Smooth muscle cell of the brain vasculature (primary cell): ENCODE measurements around the gene FGD3.
"Not testable (repeated sequence)": the region's sequence is repeated elsewhere in the genome, so short reads cannot be mapped to it uniquely, and the experiment has no call there.

Experiments
- DNase-seq: peaks from one replicate; pipeline ENCODE4 v3.0.0-alpha.2; 2012; ENCODE audit warnings: low read depth, low spot score

Gene FGD3

GRCh38 chr9:93005876-93006275 is 58.6 kb downstream of the FGD3 start:
- DNase-seq = no peak

DNA sequence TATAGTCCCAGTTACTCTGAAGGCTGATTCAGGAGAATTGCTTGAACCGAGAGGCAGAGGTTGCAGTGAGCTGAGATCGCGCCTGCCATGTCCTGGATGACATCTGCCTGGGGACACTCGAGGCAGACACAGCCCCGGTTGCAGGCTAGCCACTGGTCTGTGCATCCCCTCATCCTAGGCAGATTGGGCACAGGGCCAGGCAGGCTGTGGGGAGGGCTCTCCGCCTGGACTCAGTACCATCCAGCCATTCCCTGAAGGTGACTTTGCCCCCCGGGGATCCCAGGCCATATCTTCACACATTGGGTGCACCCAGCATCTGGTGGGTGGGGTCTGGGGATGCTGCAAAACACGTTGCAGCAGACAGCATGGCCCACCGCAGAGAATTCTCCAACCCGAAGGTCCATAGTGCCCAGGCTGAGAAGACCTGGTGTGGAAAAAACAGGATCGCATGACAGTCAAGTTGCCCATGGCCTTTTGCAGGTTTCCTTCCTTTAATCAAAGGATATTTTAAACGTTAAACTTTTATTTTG is 60.3 kb downstream of the FGD3 start:
- DNase-seq = no peak

DNA sequence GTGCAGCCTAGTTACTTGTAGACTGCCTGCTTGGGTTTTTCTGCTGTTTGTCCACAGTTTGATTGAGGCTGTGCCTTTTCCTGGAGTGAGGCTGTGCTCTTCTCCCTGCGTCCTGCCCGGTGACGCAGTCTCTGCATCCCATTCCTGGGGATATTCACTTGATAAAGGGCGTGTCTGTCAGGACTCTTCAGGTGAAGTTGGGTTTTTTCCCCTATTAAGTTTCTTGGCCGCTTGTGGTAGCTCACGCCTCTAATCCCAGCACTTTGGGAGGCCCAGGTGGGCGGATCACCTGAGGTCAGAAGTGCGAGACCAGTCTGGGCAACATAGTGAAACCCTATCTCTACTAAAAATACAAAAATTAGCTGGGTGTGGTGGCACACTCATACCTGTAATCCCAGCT is 61.1 kb downstream of the FGD3 start:
- DNase-seq = no peak

DNA sequence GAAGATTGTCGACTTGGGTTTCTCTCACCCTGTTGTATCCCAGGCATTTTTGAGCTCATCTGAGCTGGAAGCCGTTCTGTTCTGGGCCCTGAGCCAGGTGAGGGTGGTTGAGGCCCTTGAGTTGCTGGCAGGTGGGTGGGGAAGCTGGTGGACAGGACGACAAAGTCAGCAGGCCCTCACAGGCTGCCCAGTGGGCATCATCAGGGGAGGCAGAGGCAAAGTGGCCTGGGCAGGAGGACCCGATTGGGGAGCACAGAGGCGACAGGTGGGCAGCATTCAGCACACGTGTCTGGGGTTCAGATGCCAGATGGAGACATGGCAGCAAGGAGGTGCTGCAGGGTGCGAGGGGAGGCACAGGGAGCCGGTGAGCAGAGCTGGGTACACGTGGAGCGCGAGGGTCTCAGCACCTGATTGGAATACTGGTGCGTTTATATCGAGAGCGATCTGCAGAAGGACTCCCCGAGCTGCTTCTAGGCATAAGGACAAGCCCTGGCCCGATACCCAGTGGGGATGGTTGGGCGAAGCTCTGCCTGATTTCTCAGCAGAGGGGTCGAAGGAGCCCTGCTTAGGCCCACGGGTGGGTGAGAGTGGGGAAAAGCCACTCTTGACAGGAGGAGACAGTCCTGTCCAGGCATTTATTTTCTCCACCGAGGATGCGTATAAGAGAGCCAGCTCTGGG is 62.2 kb downstream of the FGD3 start:
- no peak for DNase-seq

GRCh38 chr9:93010056-93010455 is 62.7 kb downstream of the FGD3 start:
- DNase-seq = no peak

- DNase-seq = no peak
These were observed 63.4 kb downstream of the FGD3 start for GRCh38 chr9:93010704-93011103.

GRCh38 chr9:93011114-93011513 is 63.8 kb downstream of the FGD3 start:
- no peak for DNase-seq

DNA sequence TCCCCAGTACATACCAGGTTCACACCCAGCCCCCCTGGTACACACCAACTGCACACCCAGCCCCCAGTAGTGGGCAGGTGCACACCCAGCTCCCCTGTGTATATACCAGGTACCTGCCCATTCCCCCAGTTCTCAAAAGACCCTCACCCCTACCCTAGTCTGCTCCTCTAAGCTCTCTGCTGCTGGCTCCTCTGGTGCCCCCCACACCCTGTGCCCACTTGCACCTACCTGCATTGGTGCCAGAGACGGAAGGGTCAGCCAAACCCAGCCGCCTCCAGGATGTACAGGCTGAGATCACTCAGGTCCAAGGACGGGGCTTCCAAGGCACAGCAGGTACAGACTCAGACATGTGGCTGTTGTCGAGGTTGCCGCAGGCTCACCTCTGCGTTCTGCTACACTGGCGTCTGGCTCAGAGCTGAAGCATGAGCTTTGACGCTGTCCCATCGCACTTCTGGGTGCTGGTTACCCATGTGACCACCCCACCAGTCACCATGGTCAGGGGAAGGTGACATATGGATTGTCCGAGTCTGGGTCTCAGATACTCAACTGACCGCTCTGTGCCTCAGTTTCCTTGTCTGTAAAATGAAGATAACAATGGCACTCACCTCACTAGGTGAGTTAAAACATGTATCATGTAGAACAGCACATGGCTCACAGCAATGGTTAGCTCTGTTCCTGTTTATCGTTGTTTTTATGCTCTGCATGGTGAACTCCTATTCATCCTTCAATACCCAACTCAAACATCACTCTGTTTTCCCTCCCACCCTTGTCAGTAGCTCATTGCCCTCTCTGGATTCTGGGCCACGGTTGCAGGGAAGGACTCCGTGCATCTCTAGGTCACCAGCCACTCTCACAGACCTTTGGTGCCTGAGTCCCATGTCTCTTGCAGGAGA is 65.9 kb downstream of the FGD3 start:
- DNase-seq = no peak

DNA sequence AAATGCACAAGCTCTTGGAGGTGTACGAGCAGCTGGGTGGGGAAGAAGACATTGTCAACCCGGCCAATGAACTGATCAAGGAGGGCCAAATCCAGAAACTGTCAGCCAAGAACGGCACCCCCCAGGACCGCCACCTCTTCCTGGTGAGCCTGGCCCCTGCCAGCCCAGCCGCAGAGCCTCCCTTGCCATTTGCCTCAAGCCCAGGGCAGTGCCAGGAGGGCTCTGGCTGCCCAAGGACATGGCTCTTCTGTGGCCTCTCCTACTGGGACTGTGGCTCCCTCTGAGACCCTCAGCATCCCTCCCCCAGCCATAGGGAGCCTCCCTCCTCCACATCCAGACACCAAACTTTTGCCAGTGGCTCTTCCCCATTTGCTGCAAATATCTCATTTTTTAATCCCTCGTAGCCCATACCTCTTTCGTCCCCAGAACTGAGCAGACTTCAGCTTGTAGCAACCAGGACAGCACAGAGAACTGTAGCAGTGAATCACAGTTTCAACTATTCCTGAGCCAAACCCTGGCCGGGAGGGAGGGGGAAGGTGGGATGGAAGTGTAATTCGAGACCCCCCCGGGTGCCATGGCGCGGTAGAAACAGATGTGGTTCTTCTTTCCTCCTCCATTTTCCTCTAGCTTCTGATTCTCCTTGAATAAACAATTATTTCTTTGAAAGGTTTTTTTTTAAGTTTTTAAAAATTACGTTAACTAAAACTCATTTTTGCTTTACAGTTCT is 66.7 kb downstream of the FGD3 start:
- DNase-seq = no peak

DNA sequence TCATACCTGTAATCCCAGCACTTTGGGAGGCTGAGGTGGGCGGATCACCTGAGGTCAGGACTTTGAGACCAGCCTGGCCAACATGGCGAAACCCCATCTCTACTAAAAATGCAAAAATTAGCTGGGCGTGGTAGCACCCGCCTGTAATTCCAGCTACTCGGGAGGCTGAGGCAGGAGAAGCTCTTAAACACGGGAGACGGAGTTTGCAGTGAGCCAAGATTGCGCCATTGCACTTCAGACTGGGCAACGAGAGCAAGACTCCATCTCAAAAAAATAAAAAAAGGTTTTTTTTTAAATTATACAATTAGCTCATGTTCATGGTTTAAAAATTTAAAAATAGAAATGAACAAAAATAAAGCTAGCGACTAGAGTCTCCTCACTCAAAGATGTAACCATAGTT is 67.9 kb downstream of the FGD3 start:
- DNase-seq = not testable (repeated sequence)

DNA sequence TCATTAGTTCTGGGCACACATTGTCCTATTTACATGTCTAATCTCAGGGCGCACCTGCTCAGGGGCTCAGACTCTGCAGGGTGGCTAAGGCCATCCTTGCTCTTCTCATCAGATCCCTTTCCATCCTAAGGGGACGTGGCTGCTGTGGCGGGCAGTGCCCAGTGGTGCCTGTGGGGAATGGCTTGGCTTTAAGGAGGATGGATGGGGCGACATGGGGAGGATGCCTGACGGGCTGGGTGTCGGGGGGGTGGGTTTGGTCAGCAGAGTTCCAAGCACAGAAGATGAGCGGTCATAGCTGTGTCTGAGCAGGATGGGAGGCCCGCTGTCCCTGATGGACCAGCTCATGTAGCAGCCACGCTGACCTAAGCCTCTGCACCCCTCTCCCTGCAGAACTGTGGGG is 70.3 kb downstream of the FGD3 start:
- DNase-seq = no peak

- no peak for DNase-seq
These were observed 72.8 kb downstream of the FGD3 start for GRCh38 chr9:93020151-93020550.

GRCh38 chr9:93020771-93021670 is 73.7 kb downstream of the FGD3 start:
- peak; percentile 21 for DNase-seq

DNA sequence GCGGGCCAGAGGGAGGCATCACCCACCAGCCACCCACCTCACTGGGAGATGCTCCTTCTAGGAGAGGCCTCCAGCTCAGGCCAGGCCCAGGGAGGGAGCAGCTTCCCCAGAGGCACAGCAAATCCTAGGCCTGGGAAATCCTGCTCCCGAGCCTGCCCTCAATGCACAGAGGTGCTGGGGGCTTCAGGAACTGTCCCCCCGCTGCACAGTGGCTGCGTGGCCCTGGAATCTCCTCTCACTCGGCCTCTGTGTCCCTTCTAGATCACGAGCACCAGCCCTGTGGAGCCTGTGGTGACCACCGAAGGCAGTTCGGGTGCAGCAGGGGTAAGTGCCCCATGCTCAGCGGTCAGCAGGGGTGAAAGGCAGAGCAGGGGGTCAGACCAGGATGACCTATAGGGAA is 74.7 kb downstream of the FGD3 start:
- DNase-seq = no peak

DNA sequence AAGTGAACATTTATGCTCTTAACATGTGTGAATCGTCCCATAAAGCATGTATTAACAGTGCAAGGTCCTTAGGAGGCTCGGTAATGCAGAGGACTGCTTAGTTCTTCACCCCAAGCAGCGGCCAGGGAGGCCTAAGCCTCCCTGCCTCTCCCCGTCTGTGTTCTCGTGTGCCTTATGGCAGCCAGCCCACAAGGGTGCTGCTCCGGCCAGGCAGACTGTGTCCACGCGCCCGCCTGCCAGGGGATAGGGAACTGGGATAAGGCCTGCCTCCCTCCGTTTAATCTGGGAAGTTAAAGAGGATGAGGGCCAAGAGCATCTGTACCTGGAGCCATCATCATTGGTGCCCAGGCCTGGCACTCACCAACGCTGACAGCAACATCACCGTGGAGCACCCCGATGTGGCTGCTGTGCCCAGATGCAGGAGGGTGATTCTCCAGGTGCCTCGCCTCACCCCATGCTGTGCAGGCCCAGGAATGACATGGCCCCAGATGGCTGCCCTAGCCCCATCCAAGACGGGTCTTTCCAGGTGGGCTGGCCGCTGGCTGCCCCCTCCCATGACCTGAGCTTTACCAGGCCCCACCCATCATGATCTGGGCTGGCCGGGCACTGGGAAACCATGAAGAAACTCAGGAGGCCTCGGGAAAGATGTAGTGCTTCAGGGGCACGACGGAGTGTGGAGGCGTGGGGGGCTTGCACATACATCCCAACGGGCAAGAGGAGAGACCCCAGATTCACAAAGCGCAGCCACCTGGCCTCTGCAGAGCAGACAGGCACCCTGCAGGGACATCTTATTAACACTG is 75.6 kb downstream of the FGD3 start:
- no peak for DNase-seq

DNA sequence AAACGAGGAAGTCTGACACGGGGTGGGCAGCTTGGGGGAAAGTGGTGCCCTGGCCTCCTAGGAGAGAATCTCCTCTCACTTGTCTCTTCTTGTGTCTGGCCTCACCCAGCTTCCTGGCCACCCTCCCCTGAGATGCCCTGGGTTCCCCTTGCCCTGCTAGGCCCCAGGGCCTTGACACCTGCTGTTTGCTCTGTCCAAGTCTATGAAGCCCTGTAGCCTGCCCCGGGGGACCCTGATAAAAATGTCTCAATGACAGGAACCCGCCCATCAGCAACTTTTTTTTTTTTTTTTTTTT is 76.1 kb downstream of the FGD3 start:
- no peak for DNase-seq

DNA sequence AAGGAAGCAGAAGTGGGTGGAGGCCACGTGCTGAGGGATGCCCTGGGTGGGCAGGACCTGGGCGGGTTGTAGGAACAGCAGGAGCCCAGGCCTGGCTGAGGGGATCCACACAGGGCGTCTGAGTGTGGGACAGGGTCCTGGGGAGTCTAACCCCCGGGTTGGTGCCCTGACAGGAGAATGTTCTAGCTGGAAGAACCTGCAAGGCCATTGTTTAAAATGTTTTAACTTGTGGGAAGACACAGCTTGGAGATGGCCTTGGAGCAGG is 77.3 kb downstream of the FGD3 start:
- DNase-seq = no peak

DNA sequence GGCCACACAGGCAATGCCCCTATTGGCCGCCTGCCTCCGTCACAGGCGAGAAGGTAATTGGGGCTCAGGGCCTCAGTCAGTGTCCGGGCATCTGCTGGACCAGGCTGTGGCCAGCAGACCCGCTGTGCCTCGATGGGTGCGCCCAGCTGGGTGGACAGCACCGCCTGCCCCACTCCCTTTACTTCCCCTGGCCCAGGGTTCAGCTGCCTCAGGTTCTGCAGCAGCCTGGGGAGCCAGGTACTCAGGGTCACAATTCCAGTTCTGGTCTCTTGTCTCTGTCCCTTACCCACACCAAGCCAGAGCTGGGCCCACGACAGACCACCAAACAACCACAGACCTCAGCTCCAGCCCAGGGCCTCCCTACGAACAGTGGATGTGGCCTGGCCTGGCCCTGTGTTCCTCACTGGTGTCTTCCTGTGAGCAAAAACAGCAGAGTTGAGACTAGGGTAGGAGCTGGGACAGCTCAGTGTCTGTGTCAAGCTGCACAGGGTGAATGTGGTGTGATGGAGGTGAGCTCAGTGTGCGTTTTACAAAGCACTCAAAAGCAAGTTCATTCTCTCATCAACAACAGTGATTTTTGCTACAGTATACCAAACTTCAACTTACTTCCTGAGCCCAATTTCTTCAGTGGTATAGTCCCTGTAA is 77.8 kb downstream of the FGD3 start:
- DNase-seq = no peak

- DNase-seq = no peak
These were observed 78.4 kb downstream of the FGD3 start for GRCh38 chr9:93025736-93026135.

- DNase-seq = no peak
These were observed 79.3 kb downstream of the FGD3 start for GRCh38 chr9:93026640-93027039.
